ENCODE results near the gene CFAP97D1.

The CFAP97D1 gene

GRCh38 chr17:43829738-43830137, 49.5 kb downstream of the CFAP97D1 start:
- Histone ChIP-seq H3K4me3 (replicated peaks; ENCODE audit: low read depth, low read length) (no peak overlapping the region), H3K27me3 (replicated peaks; ENCODE audit: control insufficient read depth, insufficient read depth, low read length) (peaks cover 7% of the 10 kb centered on the region), H3K36me3 (ENCODE audit: control insufficient read depth, insufficient read depth, low read length) (no peaks in the 10 kb centered on the region)
- no peak for TF ChIP-seq CTCF (IDR thresholded peaks at IDR 0.05; ENCODE audit: insufficient read depth, low read length, poor library complexity, severe bottlenecking)
- no peak for DNase-seq (ENCODE audit: extremely low read depth, insufficient read length)

- DNase-seq (ENCODE audit: extremely low read depth, insufficient read length): no peak
- Histone ChIP-seq H3K36me3 (ENCODE audit: control insufficient read depth, insufficient read depth, low read length) (no peaks in the 10 kb centered on the region), H3K27me3 (replicated peaks; ENCODE audit: control insufficient read depth, insufficient read depth, low read length) (peaks cover 7% of the 10 kb centered on the region), H3K4me3 (replicated peaks; ENCODE audit: low read depth, low read length) (no peak overlapping the region)
- no peak for TF ChIP-seq CTCF (IDR thresholded peaks at IDR 0.05; ENCODE audit: insufficient read depth, low read length, poor library complexity, severe bottlenecking)
Measured at GRCh38 chr17:43830510-43831140, 50.4 kb downstream of the CFAP97D1 start.

- Histone ChIP-seq H3K27me3 (replicated peaks; ENCODE audit: control insufficient read depth, insufficient read depth, low read length) (peaks cover 7% of the 10 kb centered on the region), H3K4me3 (replicated peaks; ENCODE audit: low read depth, low read length) (no peak overlapping the region), H3K36me3 (ENCODE audit: control insufficient read depth, insufficient read depth, low read length) (no peaks in the 10 kb centered on the region)
- TF ChIP-seq CTCF (IDR thresholded peaks at IDR 0.05; ENCODE audit: insufficient read depth, low read length, poor library complexity, severe bottlenecking): no peak
- no peak for DNase-seq (ENCODE audit: extremely low read depth, insufficient read length)
Measured at GRCh38 chr17:43831633-43832032, 51.4 kb downstream of the CFAP97D1 start.

GRCh38 chr17:43832168-43832975, 52.1 kb downstream of the CFAP97D1 start:
- Histone ChIP-seq H3K4me3 (replicated peaks; ENCODE audit: low read depth, low read length) (no peak overlapping the region; the same call in 1 of the 2 replicates), H3K36me3 (ENCODE audit: control insufficient read depth, insufficient read depth, low read length) (no peaks in the 10 kb centered on the region), H3K27me3 (replicated peaks; ENCODE audit: control insufficient read depth, insufficient read depth, low read length) (peaks cover 7% of the 10 kb centered on the region)
- no peak for TF ChIP-seq CTCF (IDR thresholded peaks at IDR 0.05; ENCODE audit: insufficient read depth, low read length, poor library complexity, severe bottlenecking)
- no peak for DNase-seq (ENCODE audit: extremely low read depth, insufficient read length)

- Histone ChIP-seq H3K36me3 (ENCODE audit: control insufficient read depth, insufficient read depth, low read length) (no peaks in the 10 kb centered on the region), H3K27me3 (replicated peaks; ENCODE audit: control insufficient read depth, insufficient read depth, low read length) (peaks cover 7% of the 10 kb centered on the region), H3K4me3 (replicated peaks; ENCODE audit: low read depth, low read length) (no peak within 1 kb of the TSS; the same call in 1 of the 2 replicates)
- no peak for TF ChIP-seq CTCF (IDR thresholded peaks at IDR 0.05; ENCODE audit: insufficient read depth, low read length, poor library complexity, severe bottlenecking)
- no peak for DNase-seq (ENCODE audit: extremely low read depth, insufficient read length)
Measured at GRCh38 chr17:43832976-43833829, 53.0 kb downstream of the CFAP97D1 start, which contains the start of gene MPP3. Gene MPP3 (minus strand): TSS chr17:43833146. CDS start chr17:43831906, 1,240 bp downstream.

Measured in GM06990 (cell line).